SK-N-SH (cell line): ENCODE data around the gene PRL. TPM values are rescaled to one million over a fixed set of nuclear protein-coding genes. Genes with fewer than 3 reads are reported as not detected.

Experiments used
- CTCF ChIA-PET: fragments of 300-600, 350-600 bp; formaldehyde crosslinking; extraction: SDS; loops from one replicate; lab custom pipeline; 2021; lab: Yijun Ruan, JAX
- POLR2A ChIA-PET: fragments of 350-600 bp; sonication (Branson Sonifier 250); formaldehyde crosslinking; extraction: SDS; loops from one replicate; lab custom pipeline; 2020; ENCODE audit warnings: antibody characterized with exemption, inconsistent platforms; lab: Yijun Ruan, JAX
- DNase-seq: peaks from one replicate; pipeline ENCODE4 v3.0.0; 2012
- H2AFZ ChIP-seq: fragments of 200-600 bp; sonication (generic); 2 replicates; pipeline ENCODE4 v1.8.1; 2016; ENCODE audit warnings: antibody characterized with exemption, mild to moderate bottlenecking, low read depth
- H3F3A ChIP-seq: fragments of 200-600 bp; sonication (generic); replicated peaks from 2 replicates; pipeline ENCODE3; 2016; ENCODE audit warnings: antibody characterized with exemption, mild to moderate bottlenecking; ENCODE audit not compliant: insufficient read depth
- H3K27ac ChIP-seq, 2 experiments: fragments of 200-500 bp in 1 of 2; fragments of 200-600 bp in 1 of 2; sonication (Bioruptor generic) in 1 of 2; sonication (generic), shearing (Covaris generic) in 1 of 2; 2 replicates each; pipeline versions ENCODE4 v1.5.1 to v1.6.1; 2014 to 2016; ENCODE audit warnings: low read depth in 2 of 2, inconsistent platforms in 1 of 2, low read length in 1 of 2, mild to moderate bottlenecking in 1 of 2, mixed read lengths in 1 of 2
- H3K27me3 ChIP-seq: fragments of 200-600 bp; sonication (generic), shearing (Covaris generic); 2 replicates; pipeline ENCODE4 v1.6.1; 2016; ENCODE audit warnings: mixed run types; ENCODE audit not compliant: insufficient read depth
- H3K36me3 ChIP-seq, 2 experiments: fragments of 200-500 bp in 1 of 2; fragments of 200-600 bp in 1 of 2; sonication (Bioruptor generic) in 1 of 2; sonication (generic) in 1 of 2; replicated peaks in 1 of 2; 2 replicates each; pipeline versions ENCODE3 to v1.5.1; 2014 to 2016; ENCODE audit warnings: low read length in 1 of 2, mild to moderate bottlenecking in 1 of 2; ENCODE audit not compliant: insufficient read depth in 2 of 2, control insufficient read depth in 1 of 2
- H3K4me1 ChIP-seq, 2 experiments: fragments of 200-500 bp in 1 of 2; fragments of 200-600 bp in 1 of 2; sonication (Bioruptor generic) in 1 of 2; sonication (generic), shearing (Covaris generic) in 1 of 2; 2 replicates each; pipeline versions ENCODE4 v1.5.1 to v1.6.1; 2014 to 2016; ENCODE audit warnings: low read depth in 1 of 2, low read length in 1 of 2, mixed run types in 1 of 2; ENCODE audit not compliant: insufficient read depth in 2 of 2, control insufficient read depth in 1 of 2
- H3K4me2 ChIP-seq: fragments of 200-600 bp; sonication (generic), shearing (Covaris generic); 2 replicates; pipeline ENCODE4 v1.6.1; 2017; ENCODE audit warnings: mixed run types
- H3K4me3 ChIP-seq, 2 experiments: fragments of 200-500 bp in 1 of 2; fragments of 200-600 bp in 1 of 2; sonication (Bioruptor generic) in 1 of 2; sonication (generic), shearing (Covaris generic) in 1 of 2; 2 replicates each; pipeline versions ENCODE4 v1.5.1 to v1.8.1; 2014 to 2016; ENCODE audit warnings: low read depth in 2 of 2, inconsistent platforms in 1 of 2, low read length in 1 of 2, mild to moderate bottlenecking in 1 of 2, mixed read lengths in 1 of 2, moderate library complexity in 1 of 2
- H3K79me2 ChIP-seq: fragments of 200-600 bp; sonication (generic); 2 replicates; pipeline ENCODE4 v1.8.1; 2017; ENCODE audit warnings: mild to moderate bottlenecking; ENCODE audit not compliant: insufficient read depth
- H3K9ac ChIP-seq: fragments of 200-600 bp; sonication (generic); 2 replicates; pipeline ENCODE4 v1.6.1; 2017; ENCODE audit warnings: mixed run types
- H3K9me2 ChIP-seq: fragments of 200-600 bp; sonication (generic); 2 replicates; pipeline ENCODE4 v1.6.1; 2017; ENCODE audit warnings: mixed run types
- H3K9me3 ChIP-seq: fragments of 200-600 bp; sonication (generic); 2 replicates; pipeline ENCODE4 v1.6.1; 2017; ENCODE audit warnings: mixed run types, mild to moderate bottlenecking, moderate library complexity
- H4K20me1 ChIP-seq: fragments of 200-600 bp; sonication (generic); 2 replicates; pipeline ENCODE4 v1.6.1; 2017; ENCODE audit warnings: mild to moderate bottlenecking, mixed run types; ENCODE audit not compliant: insufficient read depth
- EP300 ChIP-seq, 2 experiments: IDR thresholded peaks; 2 replicates each; pipeline versions ENCODE4 v1.4.0 to v1.6.1; 2012; ENCODE audit warnings: borderline replicate concordance in 1 of 2, low read depth in 1 of 2, low read length in 1 of 2
- FOXJ3 ChIP-seq: sonication (generic); formaldehyde crosslinking; IDR thresholded peaks from 2 replicates; pipeline ENCODE4 v1.5.1; 2020; ENCODE audit warnings: mild to moderate bottlenecking, missing genetic modification reagents
- GATA2 ChIP-seq: sonication (generic); formaldehyde crosslinking; IDR thresholded peaks from 2 replicates; pipeline ENCODE4 v1.5.0; 2020; ENCODE audit warnings: mild to moderate bottlenecking, missing genetic modification reagents
- IRF3 ChIP-seq: fragments of 150-350 bp; IDR thresholded peaks from 2 replicates; pipeline ENCODE4 v1.6.1; 2016; ENCODE audit warnings: mild to moderate bottlenecking, low read depth, low read length
- MAX ChIP-seq: IDR thresholded peaks from 2 replicates; pipeline ENCODE4 v1.4.0; 2012; ENCODE audit warnings: low read depth
- MEF2A ChIP-seq: IDR thresholded peaks from 2 replicates; pipeline ENCODE4 v1.4.0; 2012; ENCODE audit warnings: low read depth, borderline replicate concordance
- NFIC ChIP-seq: IDR thresholded peaks from 2 replicates; pipeline ENCODE4 v1.4.0; 2012; ENCODE audit warnings: borderline replicate concordance
- POLR2AphosphoS5 ChIP-seq: IDR thresholded peaks from 2 replicates; pipeline ENCODE4 v1.6.1; 2012; ENCODE audit warnings: low read depth, low read length
- RAD21 ChIP-seq: IDR thresholded peaks from 2 replicates; pipeline ENCODE4 v1.6.1; 2012; ENCODE audit warnings: mild to moderate bottlenecking, low read length
- RCOR1 ChIP-seq: fragments of 150-350 bp; IDR thresholded peaks from 2 replicates; pipeline ENCODE4 v1.6.1; 2017; ENCODE audit warnings: antibody characterized with exemption, low read length
- RXRA ChIP-seq: IDR thresholded peaks from 2 replicates; pipeline ENCODE4 v1.4.0; 2012; ENCODE audit warnings: low read depth, mild to moderate bottlenecking, borderline replicate concordance
- WGBS: methylation state at CpG from one replicate; pipeline ENCODE4 v1.1.6; 2017; ENCODE audit warnings: low lambda C conversion rate; 5-methylcytosine and 5-hydroxymethylcytosine counted together
- polyA plus RNA-seq, 3 experiments: library from polyadenylated mRNA; depleted of rRNA; stranded (reverse); fragments of >200 nt; gene quantifications; 2 replicates each; pipeline ENCODE4 v1.2.3, GENCODE V29; 2012

PRL gene
- polyA plus RNA-seq, 1 of the 3 experiments (the other 2 are of a cell fraction): not detected

- H3K36me3 ChIP-seq: no peaks in the 10 kb centered on the region
- H3K4me1 ChIP-seq: peaks cover 0 to 17% of the 10 kb centered on the region in 2 experiments; a peak in 2 of 4 replicates
- no peak for TF ChIP-seq POLR2AphosphoS5
- TF ChIP-seq MEF2A: no peak
- peak; percentile 56 for TF ChIP-seq GATA2 (CRISPR knock-in tag)
- 0 out of 2 replicates have a peak, but pooled peaks have one; percentile 2 for TF ChIP-seq RAD21
- peak in 1 of 2 experiments; percentile 57; a peak in 2 of 4 replicates for TF ChIP-seq EP300 (IDR thresholded peaks at IDR 0.05; ENCODE audit: borderline replicate concordance in 1 of 2, low read depth in 1 of 2, low read length in 1 of 2)
- no peak for TF ChIP-seq NFIC
- no peak for TF ChIP-seq FOXJ3 (CRISPR knock-in tag)
- no peak overlapping the region for H3K4me2 ChIP-seq
- WGBS: 88% methylated on average over 9 of the region's 9 CpGs
- H3K27ac ChIP-seq: peak overlapping the region in 1 of 2 experiments; percentile 92; a peak in 2 of 4 replicates
- no peaks in the 10 kb centered on the region for H3K27me3 ChIP-seq
- no peaks in the 10 kb centered on the region for H4K20me1 ChIP-seq
- H3K9me2 ChIP-seq: no peaks in the 10 kb centered on the region
- peaks cover 3% of the 10 kb centered on the region for H3F3A ChIP-seq
- no peak overlapping the region for H3K9ac ChIP-seq
- H3K79me2 ChIP-seq: no peaks in the 10 kb centered on the region
- POLR2A ChIA-PET: interaction anchor here (1.0 to 1.3 kb wide), 2 partner anchors 32 to 146 kb away, joined by 5 to 6 read pairs; no protein-coding TSS in a partner anchor
- CTCF ChIA-PET: no interaction called here
- no peak overlapping the region for H2AFZ ChIP-seq
- peak; percentile 16 for DNase-seq
- no peak overlapping the region for H3K4me3 ChIP-seq
- H3K9me3 ChIP-seq: no peaks in the 10 kb centered on the region
Observed at GRCh38 chr6:22295145-22295544, 1.7 kb downstream of the PRL start.

GRCh38 chr6:22294301-22294700, 2.5 kb downstream of the PRL start:
- WGBS: 97% methylated on average over 17 of the region's 17 CpGs
- POLR2A ChIA-PET: interaction anchor here (1.3 kb wide), 1 partner anchor 146 kb away, joined by 5 read pairs; no protein-coding TSS in a partner anchor
- TF ChIP-seq RCOR1 (no peak), EP300 (IDR thresholded peaks at IDR 0.05; ENCODE audit: borderline replicate concordance in 1 of 2, low read depth in 1 of 2, low read length in 1 of 2) (no peak), MAX (no peak), RXRA (no peak), MEF2A (no peak), IRF3 (no peak)
- TF ChIP-seq, all 33 proteins: peak for 0
- Histone ChIP-seq H3K79me2 (no peaks in the 10 kb centered on the region), H3K9ac (no peak overlapping the region), H3K4me1 (peaks cover 0 to 17% of the 10 kb centered on the region in 2 experiments; a peak in 2 of 4 replicates), H3K27ac (peak overlapping the region in 1 of 2 experiments; percentile 92; a peak in 2 of 4 replicates), H4K20me1 (no peaks in the 10 kb centered on the region), H3K4me2 (no peak overlapping the region), H3K9me3 (no peaks in the 10 kb centered on the region), H2AFZ (no peak overlapping the region), H3K9me2 (no peaks in the 10 kb centered on the region), H3F3A (peaks cover 3% of the 10 kb centered on the region), H3K4me3 (no peak overlapping the region), H3K36me3 (no peaks in the 10 kb centered on the region), H3K27me3 (no peaks in the 10 kb centered on the region)
- DNase-seq: no peak
- CTCF ChIA-PET: no interaction called here
